Suppressor macrophage treated with lipopolysaccharide for 1 hour (primary cell): ENCODE measurements around the gene SLC39A3.

Experiments used
- DNase-seq, 3 donors: peaks; one replicate each; pipeline ENCODE4 v3.0.0-alpha.2; 2020 to 2022

Gene SLC39A3, protein sequence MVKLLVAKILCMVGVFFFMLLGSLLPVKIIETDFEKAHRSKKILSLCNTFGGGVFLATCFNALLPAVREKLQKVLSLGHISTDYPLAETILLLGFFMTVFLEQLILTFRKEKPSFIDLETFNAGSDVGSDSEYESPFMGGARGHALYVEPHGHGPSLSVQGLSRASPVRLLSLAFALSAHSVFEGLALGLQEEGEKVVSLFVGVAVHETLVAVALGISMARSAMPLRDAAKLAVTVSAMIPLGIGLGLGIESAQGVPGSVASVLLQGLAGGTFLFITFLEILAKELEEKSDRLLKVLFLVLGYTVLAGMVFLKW

DNA sequence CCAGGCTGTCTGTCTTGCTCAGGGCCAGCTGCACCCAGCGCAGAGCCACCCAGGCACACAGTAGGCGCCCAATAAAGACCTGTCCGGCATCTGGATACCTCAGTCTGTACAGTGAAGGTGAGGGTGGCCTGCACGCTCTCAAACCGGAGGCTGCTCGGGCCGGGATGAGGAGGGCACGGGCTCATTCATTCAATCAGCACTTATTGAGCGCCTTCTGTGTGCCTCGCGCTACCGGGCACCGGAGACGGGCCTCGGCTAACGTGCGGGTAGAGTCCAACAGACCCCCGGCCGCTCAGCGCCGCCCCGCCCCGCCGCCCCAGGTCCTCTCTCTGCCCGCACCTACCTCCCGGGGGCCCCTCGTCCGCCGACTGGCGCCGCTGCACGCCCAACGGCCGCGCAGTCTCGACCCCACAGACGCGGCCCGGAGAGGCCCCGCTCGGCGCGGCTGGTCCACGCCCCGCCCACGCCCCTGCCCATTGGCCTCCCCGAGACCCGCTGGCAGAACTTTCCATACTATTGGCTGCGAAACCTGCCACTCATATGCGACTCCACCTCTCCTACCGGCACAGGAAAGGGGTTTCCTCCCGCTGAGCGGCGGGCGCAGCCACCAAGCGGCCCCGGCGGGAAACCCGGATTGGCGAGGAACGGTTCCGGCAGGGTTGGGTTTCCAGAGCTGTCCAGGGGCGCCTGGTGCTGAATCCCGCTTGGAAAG lies at the start of gene SLC39A3:
SLC39A3 (minus strand) TSS at position 416 of the 712 bp plus-strand sequence. CDS start 2,760 bp downstream, outside the sequence.
- DNase-seq = peak; percentile 99 to 100 (median 99)

DNA sequence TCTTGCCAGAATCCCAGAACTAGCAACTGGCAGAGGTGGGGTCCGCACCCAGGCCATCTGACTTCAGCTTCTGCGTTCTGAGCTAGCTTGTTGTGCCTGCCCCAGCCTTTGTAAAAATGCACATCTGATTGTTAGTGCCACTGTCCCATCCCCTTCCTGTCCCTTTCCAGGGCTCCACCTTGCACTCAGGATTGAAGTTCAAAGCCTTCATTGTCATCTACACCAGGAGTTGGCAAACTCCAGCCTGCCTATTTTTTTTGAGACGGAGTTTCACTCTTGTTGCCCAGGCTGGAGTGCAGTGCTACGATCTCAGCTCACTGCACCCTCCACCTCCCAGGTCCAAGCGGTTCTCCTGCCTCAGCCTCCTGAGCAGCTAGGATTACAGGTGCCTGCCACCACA lies 48.4 kb upstream of the SLC39A3 start:
- no peak for DNase-seq

DNA sequence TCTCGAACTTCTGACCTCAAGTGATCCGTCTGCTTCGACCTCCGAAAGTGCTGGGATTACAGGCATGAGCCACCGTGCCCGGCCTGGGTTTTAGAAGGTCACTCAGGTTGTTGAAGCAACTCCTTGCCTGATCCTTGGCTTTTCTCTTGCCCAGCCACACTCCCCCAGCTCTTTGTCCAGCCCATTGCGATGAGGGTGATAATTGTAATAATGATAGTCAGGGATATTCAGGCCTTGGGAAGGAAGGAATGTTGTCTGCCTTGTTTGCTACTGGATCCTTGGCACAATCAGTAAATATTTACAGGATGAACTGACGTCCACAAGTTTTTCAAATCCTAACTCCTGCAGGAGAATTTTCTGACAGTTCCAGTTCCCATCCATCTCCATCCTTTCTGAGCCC lies 47.3 kb upstream of the SLC39A3 start:
- no peak for DNase-seq

DNA sequence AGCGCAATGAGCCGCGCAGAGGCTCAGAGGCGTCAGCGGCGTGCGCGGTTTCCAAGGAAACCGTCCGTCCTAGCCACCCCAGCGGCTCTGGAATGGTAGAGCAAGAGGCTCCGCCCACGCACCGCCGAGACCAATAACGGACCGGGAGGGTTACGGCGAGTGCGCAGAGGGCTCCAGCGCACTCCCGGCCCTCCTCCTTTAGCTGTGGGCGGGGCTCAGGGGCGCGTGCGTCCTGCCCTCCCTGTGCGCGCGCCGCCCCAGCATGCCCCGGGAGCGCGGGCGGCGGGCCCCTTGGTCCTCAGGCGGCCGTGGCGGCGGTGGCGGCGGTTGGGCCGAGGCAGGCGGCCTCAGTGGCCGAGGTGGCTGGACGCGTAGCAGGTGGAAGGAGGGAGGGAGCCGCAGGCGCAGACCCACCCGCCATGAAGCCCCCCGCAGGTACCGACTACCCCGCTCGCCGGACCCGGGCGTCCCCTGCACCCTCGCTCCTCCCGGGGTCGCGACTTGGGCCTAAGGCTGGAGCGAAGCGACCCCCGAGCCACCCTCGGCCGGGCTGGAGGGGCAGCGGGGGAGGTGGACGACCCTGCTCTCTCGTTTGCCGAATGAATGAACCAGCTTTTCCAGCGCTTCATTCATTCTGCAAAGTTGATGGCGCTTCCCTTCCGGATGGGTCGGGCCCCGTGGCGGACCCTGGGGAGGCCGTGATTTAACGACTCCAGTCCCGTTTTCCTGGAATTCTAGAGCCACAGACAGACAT lies 45.6 kb upstream of the SLC39A3 start, which contains the start of gene THOP1:
THOP1 (plus strand) TSS at position 260 of the 754 bp plus-strand sequence; CDS start at position 420, 160 bp downstream.
- DNase-seq = peak; percentile 100

DNA sequence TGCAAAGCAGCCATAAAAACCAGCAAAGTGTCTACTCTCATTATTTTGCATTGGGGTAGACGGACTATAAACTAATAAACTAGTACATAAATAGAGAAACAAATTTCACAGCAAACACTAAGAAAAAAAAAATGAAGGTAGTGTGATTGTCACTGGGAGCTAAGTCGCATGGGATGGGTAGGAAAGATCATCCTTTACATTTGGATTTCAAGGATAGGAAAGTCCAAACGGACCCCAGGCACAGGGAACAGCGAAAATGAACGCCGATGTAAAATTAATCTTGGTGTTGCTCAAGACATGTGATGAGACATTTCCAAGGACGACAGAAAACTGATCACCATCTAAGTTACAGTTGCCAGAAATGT lies 43.9 kb upstream of the SLC39A3 start:
- DNase-seq = no peak

DNA sequence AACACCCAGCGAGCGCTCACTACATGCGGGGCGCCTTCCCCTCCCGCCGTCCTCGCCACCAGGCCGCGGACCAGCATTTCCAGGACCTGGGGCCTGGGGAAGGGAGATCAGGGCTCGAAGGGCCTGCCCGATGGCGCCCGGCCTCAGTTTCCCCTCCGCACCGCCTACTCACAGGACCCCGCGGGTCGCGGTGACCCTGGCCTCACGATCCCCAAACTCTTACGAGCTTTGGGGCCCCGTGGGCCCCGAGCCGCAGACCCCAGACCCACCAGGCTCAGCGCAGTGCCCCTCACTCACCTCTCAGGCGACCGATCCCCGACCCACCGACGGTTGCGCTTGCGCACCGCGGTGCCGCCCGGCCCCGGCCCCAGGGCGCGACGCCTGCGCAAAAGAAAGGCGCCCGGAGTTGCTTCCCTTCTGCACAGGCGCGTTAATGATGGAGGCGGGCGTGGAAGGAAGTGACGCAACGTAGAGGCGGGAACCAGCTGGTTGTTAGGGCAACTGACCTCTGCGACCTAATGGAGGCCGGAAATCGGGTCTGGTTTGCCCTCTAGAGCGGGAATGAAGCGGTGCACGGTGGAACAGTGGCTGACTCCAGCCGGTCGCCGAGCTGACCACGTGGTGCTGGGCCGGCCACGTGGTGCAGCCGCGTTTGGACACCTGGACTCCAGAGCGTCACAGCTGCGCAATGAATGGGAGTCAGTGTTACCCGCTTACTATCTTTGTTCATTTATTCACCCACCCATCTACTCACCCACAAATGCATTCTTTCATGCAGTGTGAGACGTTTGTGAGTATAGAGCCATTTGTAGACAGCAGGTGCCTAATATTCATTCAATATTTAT lies 43.3 kb upstream of the SLC39A3 start, which contains the start of gene SGTA:
SGTA (minus strand) TSS at position 338 of the 845 bp plus-strand sequence. CDS start 14,205 bp downstream, outside the sequence.
- DNase-seq = peak; percentile 98 to 100 (median 100)

DNA sequence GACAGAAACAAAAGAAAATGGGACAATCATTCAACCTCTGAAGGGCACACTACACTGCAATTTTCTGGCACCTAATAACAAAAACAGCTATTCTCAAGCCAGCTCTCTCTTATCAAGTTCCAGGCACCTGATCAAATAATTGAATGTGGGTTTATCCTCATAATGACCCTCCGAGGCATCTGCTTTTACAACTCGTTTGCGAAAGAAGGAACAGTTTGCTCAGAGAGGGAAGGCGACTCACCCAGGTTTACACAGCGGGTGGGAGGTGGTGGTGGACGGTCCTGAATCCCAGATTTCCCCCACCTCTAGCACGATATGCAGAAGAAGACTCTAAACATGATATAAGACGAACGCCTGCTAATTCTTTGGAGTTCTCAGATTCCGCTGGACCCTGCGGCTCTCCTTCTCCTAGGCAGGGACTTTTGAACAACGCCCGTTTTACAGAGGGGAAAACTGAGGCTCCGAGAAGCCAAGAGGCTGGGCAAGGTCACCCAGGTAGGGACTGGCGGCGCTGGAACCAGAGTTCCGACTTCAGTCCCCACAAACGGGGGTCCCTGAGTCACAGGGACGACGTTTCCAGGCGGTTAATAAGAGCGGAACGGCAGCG lies 42.6 kb upstream of the SLC39A3 start:
- DNase-seq = peak; percentile 33 to 43 (median 37)

DNA sequence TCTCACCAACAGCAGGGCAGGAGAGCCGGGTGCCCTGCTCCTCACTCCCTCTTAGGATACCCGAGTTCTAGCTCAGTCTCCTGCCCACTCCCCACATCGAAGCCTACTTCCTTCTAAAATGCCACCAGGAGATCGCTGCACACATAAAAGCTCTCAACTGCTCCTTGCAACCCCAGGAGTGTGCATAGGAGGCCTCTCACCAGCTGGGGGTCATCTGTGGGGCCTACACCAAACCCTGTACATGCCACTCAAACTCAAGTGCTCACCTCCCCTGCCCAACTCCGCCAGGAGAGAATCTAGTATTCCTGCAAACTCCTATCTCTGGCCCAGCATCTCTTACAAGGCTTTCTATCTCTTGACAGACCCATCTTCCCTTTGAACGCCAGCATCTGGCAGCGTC lies 40.5 kb upstream of the SLC39A3 start:
- no peak for DNase-seq

DNA sequence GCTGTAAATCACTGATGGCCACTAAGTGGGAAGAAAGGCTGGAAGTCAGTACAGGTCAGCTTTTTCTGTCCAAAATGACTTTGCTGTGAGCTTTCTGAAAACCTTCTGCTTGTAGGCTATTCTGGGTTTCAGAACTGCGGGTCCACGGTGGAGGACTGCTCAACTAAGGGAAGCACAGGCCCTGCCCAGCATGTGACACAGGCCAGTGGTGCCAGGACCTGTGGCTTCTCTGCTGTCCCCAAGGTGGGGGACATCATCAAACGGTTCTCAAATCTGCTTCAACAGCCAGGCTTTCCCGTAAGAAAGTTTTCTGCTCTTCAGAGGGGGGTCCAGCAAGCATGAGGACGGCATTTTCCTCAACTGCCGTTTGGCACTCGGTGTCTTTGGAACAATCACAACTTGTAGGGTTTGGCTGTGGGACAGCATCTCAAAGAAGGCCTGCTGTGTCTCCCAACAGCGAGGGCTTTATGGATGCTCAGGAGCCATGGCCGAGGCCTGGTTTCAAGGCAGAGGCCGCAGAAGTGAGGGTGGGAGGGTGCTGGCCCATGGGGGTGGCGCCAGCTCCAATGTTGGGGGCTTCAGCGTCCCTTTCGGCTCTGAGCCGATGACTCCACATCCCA lies 39.4 kb upstream of the SLC39A3 start:
- DNase-seq = no peak

DNA sequence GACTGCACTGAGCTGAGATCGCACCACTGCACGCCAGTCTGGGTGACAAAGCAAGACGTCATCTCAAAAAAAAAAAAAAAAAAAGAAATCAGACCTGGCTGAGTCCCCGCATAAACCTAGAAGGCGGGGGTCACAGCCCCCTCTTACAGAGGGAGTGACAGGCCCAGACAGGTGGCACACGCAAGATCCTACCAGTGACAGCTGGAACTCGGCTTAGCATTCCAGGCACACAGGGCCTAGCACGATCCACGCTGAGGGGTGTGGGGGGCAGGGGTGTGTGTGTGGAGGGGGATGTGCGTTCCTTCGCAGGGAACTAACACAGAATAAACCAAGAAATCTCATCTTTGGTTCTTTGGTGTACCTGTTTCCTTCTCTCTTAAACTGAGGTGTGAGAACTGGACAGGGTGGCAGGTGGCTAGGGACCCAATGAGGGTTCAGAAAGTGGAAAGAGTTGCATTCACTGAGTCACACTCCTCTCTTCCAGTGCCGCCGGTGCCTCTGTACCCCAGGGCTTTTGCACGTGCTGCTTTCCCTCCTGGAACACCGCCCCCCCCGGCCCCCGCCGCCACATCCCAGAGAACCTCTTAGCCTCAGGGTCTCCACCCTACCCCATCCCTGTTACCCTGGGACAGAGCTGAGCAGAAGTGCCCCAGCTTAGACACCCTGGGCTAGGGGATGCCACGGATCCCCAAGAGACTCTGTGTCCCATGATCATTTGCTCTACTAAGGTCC lies 38.3 kb upstream of the SLC39A3 start:
- DNase-seq = no peak

DNA sequence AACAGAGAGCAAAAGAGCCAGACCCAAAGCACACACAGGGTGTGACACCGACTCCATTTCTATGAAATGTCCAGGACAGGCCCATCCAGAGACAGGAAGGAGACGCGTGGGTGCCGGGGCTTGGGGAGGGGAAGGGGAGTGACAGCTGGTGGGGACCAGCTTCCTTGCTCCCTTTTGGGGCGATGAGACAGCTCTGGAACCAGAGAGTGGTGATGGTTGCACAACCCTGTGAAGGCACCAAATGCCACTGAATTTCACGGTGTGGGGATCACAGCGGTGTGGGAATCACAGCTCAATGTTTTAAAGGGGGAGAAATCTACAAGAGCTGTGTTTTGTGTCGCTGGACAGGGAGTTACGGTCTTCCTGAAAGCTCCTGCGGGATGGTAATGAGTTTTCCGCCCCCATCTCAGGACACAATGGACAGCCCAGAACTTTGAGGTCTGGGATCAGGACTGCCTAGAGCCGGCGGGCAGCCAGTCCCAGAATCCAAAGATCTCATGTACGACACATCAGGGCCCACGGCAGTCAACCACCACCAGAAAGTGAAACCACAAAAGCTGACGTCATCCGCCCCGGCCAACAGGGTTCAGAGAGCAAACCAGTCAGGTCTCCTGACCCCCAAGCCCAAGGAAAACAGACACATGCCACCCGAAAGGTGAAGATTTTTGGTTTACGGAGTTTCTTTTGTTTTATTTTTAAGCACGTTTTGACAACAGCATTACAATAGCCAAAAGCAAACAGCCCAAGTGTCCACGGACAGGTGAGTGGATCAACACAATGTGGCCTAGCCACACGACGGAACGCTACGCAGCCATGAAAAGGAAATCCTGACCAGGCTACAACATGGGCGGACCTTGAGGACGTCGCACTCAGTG lies 36.0 kb upstream of the SLC39A3 start:
- peak; percentile 88 to 94 (median 91) for DNase-seq

DNA sequence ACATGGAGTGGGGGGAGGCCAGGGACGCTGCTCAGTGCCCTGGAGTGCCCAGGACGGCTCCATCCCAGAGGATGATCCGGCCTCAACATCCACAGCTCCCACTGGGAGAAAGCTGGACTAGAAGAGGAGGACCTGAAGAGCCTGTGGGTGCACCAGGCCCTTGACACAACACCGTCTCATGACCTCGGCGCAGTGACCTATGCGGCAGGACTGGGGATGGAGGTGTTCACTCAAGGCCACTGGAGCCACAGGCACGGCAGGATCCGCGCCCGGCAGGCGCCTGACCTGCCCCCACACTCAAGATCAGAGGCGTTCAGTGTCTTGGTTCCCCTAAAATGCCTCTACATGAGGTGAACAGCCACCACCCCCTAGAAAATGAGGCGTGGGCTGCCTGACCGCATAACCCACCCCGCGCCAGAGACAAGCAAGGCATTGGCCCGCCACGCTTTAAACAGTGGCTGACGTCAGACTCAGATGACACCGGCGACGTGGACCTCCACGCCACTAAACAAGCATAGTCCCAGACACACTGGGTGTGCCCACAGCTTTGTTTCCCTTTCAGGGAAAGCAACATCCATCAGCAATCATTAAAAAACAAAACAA lies 35.2 kb upstream of the SLC39A3 start:
- DNase-seq = peak; percentile 70 to 84 (median 82)

DNA sequence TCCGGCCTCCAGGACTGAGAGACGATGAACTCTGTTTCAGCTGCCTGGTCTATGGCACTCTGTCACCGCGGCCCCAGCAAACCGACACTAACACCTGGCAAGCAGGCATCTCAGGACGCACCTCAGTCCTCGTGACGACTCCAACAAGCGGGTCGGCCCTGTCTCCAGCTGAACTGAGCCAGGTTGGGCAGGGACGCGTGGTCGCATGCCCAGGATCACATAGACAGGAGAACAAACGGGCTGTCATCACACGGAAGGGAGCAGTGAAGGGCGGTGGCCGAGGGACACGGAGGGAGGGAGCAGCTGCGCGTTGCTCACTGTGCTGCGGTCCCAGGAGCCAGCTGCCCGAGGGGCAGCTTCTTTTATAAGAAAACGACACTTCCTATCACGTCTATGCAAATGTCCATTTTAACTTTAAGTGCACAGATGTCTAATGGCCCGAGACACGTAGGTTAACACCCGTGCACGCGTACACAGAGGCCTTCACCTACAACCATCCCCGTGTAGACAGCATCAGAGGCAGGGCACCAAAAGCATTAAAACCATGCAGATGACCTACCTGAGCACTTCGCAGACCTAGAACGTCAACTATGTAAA lies 34.4 kb upstream of the SLC39A3 start:
- no peak for DNase-seq

DNA sequence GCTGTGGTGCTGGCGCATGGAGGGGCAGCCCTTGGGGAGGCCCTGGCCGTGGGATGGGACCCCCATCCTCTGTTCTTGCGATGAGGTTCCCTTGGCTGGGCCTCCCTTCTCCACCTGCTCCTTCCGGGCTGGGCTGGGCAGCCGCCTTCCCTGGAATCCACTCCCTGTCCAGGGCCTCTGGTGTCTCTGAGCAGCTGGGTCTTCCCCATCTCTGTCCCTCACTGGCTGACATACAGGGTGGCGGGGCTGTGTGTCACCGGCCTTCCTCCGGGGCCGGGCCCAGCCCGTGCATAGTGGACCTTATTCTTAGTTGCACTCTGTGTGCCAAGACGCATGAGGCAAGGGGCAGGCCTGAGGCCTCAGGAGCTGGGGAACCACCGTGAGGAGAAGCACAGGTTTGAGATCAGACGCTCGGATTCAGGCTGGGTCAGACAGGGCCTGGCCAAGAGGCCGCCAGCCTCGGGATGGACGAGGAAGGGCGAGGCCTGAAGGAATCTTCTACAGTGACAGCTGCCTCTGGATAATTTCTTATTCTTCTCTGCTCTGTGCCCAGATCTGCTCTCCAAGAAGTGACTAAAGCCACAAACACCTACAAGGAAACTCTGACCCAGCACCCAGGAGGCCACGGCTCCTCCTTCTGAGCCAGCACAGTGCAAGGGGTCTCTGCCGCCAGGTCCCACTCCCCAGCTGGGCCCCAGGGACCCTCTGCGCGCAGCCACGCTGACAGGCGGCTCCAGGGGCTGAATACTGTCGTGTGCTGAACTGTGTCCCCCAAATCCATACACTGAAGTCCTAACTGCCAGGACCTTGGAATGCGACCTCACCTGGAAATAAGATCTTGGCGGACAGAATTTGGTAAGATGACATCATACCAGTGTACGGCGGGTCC lies 32.2 kb upstream of the SLC39A3 start:
- DNase-seq = peak in 2 of 3 donors; percentile 36 to 52

DNA sequence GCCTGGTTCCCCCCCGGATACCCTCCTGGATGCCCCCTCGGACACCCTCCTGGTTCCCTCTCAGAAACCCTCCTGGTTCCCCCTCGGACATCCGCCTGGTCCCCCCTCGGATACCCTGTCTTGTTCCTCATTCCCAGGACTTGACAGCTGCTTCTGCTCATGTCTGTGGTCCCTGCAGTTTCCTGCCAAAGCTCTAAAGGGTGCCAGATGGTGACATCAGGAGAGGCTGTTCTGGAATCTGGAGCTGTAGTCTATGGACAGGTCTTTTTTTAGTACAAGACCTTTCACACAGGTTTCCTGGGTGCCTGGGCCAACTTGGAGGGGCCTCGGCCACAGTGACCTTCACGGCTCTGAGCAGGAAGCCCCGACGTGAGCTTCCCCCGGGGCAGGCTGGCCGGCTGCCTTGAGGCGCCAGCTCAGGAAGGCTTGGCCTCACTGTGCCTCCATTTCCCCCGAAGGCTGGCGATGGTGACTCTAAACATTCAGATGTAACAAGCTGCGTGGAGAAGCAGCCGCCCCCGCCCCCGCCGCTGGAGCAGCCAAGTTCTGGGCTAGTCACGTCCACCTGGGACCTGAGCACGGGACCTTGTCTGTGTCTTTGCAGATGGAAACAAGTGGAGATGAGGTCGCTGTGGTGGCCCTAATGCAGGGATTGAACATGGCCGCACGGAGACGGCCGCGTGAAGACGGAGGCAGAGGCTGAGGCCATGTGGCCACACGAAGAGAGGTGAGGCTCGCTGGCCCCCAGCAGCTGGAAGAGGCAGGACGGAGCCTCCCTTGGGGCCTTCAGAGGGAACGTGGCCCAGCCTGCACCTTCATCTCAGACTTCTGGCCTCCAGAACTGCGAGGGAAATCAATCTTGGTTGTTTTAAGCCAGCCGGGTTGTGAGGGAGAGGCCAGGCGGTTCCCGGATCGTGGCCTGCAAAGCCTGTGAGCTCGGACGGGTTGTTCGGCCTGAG lies 30.5 kb upstream of the SLC39A3 start:
- peak; percentile 38 to 64 (median 42) for DNase-seq

DNA sequence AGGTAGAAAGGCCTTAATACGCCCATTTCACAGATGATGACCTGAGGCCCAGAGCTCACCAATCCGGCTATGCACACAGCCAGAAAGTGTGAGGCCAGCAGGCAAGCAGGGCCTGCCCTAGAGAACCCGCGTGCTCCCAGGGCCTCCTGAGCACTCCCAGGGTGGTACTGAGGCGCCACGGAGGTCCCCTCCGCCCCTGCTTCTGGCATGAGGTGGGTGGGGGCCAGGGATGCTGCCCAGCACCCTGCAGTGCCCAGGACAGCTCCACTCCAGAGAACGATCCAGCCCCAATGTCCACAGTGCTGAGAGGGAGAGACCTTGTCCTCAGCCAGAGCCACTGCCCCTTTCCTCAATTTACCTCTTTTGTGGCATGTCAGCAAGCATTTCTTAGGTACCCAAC lies 29.4 kb upstream of the SLC39A3 start:
- no peak for DNase-seq
